Anterior cingulate cortex (tissue), 58 donors: ENCODE measurements around the gene PPDPF.

Experiments
- DNase-seq, 58 donors: peaks; one replicate each; lab custom pipeline; 2025; lab: John Stamatoyannopoulos, UW

PPDPF gene

DNA sequence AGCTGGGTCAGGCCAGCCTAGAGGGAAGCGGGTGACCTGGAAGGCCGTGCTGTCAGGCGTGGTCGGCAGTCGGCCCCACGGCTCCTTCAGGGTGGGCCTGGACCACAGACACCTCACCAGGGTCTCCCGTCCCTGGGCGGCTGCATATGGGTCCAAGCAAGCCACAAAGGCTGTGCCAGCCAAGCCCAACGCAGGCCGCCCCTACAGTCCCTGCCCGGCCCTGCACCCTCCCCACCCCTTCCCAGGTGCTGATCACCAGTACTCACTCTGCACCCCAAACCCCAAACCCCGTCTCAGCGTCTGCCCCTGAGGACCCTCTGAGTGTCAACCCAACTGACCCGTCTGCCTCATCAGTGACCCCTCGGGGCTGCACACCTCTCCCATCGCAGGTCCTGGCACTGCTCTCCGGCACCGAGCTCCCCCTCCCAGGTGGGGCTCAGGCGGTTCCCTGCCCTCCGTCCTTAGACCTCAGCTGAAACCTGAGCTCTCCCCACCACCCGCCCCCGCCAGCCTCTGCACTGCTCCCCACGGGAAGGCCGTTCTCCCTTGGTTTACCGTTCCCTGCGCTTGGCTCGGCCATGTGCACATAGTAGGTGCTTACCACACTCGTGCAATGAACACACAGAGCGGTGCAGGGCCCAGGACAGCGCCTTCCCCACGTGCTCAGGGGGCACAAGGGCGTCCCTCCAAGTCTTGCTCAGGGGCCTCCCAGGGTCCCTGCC is 1.5 kb upstream of the PPDPF start:
- DNase-seq, result no peak

DNA sequence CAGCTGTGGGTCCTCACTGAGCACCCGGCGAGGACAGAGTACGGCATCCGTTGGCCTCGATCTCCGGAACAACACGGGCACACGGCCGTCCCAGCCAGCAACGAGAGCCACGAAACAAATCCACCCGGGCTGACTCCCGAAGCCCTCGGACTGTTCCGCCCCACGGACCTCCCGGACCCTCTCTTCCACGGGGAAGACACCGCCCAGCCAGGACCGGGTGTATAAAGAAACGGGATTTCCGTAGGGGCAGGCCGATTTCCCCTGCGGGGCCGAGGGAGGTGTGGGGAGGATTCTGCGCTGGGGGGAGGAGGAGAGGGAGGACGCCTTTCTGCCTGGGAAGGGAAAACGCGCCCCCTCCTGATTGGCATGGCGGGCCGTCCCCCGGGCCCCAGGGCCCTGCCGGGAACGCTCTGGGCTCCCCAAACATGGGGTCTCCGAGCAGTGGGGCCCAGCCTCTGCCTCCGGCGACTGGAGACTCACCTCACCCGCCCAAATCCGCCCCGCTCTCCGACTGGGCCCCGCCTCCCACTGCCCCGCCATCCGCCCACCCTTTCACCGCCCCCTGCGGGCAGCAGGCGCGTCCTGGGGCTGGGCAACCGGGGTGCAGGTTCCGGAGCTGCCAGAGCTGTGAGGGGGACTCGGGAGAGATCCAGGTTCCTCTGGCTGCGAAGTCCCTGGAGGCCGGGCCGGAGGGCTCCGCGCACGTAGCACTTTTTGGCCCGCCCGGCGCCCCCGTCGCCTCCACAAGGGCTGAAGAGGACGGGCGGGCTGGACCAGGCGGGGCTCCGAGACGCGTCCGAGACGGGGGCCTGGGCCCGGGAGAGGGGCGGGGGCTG is 679 bp upstream of the PPDPF start:
- peak in 26 of 58 donors; percentile 11 to 86 (median 65) for DNase-seq

DNA sequence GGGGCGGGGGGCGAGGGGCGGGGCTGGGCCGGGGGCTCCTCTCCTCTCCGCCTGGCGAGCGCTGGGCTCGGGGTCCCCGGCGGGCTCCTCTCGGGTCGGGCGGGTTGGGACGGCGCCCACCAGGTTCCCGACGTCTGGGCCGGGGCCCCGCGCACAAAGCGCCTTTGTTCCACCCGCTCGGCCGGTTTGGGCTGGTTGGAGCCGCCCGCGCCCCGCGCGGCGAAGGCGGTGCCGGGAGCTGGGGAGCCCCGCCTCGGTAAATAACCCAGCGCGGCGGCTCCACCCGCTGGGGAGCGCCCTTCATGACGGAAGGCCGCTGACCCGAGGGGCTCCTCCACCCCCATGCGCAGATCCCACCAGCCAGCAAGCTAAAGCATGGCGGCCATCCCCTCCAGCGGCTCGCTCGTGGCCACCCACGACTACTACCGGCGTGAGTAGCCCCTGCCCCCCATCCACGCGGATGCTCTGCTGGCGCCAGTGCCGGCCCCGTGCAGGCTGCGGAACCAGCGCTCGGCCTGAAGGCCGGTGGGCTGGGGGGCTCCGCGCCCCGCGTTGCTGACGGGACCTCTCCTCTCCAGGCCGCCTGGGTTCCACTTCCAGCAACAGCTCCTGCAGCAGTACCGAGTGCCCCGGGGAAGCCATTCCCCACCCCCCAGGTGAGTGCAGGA is 503 bp downstream of the PPDPF start:
- DNase-seq, result peak in 48 of 58 donors; percentile 21 to 85 (median 68)

DNA sequence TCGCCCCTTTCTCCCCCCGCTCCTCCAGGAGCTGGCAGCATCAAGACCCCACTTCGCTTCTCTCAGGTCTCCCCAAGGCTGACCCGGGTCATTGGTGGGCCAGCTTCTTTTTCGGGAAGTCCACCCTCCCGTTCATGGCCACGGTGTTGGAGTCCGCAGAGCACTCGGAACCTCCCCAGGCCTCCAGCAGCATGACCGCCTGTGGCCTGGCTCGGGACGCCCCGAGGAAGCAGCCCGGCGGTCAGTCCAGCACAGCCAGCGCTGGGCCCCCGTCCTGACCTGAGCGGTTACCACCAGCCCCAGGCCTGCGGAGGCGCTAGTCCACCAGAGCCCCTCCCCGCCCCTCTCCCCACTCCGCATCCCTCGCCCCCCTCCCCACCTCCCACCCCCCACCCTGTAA is 1.0 kb downstream of the PPDPF start:
- no peak for DNase-seq

DNA sequence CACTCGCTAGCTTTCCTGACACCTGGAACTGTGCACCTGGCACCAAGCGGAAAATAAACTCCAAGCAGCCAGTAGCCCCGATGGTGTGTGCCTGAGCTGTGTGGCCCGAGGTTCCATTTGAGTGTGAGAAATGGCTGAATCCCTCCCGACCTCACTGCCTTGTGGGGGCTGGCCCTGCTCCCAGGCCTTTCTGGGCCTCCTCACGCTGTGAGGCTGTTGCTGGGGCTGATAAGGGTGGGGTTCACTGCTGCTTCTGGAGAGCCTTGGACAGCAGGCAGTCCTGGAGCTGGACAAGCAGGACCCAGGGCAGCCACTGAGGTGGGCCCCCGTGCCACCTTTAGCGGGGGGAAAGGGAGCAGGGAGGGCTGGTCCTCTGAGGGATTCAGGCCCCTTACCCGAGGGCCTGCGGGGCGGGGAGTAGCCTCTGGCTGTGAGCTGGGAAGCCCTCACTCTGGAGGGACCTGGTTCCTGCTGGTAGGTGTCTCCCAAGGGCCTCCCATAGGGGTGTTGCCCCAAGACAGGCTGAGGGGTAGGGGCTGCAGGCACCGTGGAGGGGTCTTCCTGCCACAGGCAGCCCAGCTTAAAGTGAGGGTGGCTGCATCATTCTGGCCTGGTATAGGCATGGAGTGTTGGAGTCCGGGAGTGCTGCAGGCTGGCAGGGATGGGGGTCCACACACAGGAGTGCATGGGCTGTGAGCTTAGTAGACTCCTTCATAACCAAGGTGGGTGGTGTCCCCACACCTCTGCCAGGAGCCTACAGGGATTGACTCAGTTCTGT is 1.7 kb downstream of the PPDPF start:
- peak in 2 of 58 donors; percentile 11 to 21 for DNase-seq

DNA sequence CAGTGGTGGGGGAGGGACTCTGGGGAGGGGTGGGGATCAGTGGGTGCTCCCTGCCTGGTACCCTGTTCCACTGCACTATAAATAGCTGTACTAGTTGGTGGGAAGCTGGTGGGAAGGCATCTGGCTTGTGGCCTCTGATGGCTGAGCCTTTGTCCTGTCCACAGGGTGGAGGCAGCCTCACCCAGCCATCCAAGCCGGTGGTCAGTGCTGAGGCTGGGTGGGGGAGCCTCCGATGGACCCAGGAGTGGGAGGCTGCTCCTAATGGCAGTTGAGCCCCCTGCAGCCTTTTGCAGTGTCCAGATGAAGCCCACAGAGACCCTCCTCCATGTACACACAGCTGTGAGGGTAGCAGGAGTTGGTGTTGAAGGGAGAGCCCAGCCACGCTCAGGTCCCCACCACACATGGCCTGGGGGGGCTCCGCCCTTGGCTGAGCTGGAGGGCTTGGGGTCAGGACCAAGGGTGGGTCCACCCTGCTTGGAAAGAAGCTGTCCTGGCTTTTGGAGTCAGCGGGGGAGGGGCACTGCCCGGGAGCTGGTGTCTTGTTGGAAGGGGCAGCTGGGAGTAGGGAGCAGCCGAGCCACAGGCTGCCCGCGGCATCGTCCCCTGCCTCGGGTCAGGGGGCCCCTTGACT is 2.5 kb downstream of the PPDPF start:
- no peak for DNase-seq

DNA sequence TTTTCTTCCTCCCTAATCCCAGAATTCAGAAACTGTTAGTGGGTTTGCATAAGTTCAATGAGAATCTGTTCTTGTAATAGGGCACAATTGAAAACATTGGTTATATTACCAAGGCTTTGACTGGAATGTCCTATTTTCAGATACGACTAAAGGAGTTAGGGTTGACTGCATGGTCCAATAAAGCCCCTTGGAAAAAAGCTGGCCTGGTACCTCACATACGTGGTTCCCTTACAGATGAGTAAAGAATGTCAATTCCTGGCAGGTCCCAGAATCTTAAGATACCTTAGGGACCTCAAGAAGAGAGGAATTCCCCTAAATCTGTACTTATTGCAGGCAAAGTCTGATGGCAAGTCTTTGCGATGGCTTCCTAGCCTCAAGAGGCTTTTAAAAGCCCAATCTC is 4.6 kb downstream of the PPDPF start:
- DNase-seq, result no peak

DNA sequence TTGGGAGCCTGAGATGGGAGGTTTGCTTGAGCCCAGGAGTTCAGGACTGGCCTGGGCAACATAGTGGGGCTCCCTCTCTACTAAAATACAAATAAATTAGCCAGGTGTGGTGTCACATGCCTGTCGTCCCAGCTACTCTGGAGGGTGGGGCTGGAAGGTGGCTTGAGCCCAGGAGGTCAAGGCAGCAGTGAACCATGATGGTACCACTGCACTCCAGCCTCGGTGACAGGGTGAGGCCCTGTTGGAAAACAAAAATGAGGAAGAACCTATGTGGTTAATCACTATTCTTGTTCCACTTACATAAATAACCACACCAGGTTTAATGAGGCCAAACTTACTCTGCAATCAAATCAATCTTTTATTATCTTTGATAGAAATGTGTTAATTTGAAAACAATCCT is 5.4 kb downstream of the PPDPF start:
- DNase-seq, result no peak

DNA sequence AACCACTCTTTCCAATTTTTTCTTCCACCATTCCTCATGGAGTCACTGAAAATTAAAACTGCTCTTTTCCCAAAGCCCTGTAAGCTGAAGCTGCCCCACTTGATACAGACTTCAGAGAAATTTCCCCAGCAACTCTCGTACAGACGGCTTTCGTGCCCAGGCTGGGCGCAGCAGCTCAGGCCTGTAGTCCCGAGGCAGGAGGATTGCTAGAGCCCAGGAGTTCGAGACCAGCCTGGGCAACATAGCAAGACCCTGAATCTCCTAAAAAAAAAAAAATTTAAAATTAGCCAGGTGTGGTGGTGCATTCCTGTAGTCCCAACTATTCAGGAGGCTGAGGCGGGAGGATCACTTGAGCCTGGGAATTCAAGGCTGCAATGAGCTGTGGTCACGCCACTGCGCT is 6.6 kb downstream of the PPDPF start:
- DNase-seq, result no peak

DNA sequence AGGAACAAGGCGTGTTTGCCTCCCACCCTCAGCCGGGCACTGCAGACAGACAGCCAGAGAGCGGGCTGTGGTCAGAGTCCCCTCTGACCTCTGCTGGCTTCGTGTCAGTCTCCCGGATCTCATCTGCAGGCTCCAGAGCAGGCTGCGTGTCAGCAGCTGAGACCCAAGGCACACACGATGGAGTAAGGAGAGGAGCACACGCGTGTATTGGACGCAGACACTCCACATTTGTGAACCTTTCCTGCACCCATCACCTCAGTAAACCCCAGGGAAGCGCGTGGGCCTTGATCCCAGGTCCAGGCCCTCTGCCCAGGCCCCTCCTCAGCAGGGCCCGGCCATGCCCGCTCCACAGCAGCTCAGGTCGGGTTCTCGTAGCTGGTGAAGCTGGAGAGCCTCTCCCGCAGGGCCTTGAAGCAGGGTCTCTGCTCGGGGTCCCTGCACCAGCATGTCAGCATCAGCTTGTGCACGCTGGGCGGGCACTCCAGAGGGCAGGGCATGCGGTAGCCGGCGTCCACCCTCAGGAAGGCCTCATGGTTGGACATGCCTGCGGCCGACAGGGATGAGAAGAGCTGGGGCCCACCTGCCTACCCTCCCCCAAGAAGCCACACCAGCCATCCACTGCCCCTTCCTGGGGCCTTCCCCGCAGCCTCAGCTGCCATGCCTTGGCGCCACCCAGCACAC is 8.8 kb downstream of the PPDPF start:
- no peak for DNase-seq

DNA sequence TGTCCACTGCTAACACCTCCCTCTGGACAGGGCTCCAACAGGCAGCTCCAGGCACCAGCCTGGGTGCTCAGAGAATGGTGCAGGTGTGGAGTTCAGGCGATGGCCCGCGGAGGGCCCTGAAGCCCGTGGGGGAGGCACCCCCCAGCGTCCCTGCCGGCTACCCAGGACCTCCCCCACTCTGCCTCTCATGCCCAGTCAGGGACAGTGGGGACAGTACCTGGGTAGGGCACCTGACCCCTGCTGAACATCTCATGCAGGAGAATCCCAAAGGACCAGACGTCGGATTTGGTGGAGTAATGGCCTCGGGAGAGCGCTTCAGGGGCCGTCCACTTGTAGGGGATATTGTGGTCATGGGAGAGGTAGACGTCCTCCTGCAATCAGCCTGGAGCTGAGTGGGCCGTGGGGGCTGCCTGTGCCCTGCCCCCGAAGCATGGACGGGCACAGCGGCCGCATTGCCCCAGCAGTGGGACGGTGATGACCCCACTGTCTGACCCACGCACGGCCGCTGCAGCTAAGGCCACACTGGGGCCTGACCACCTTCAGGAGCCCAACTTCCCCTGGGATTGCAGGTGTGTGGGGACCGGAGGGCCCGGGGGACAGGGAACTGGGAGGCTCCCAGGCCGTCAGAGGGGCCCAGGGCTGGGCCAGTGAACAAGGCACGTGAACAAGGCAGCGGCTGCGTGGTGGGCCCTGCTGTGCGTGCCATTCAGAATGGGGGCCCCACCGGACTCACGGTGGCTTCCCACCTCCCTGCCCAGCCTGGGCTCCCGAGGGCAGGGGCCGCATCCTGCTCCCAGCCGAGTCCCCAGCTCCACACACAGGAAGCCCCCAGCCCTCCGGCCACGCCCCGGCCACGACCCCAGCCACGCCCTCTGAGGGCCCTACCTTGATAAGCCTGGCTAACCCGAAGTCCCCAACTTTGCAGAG is 9.6 kb downstream of the PPDPF start:
- DNase-seq, result no peak

DNA sequence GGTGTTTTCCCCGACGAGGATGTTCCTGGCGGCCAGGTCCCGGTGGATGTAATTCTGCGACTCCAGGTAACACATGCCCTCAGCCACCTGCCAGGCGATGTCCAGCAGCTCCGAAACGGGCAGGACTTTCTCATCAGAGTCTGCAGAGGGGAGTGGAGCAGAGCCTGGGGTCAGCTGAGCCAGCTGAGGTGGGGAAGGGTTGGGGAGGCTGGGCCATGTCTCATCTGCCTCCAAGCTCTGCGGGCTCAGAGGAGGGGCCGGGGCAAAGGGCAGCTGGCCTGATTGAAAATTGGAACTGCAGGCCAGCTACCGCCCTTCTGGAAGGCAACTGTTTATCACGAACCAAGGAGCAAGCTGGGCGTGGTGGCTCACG is 10.2 kb downstream of the PPDPF start:
- DNase-seq, result no peak

DNA sequence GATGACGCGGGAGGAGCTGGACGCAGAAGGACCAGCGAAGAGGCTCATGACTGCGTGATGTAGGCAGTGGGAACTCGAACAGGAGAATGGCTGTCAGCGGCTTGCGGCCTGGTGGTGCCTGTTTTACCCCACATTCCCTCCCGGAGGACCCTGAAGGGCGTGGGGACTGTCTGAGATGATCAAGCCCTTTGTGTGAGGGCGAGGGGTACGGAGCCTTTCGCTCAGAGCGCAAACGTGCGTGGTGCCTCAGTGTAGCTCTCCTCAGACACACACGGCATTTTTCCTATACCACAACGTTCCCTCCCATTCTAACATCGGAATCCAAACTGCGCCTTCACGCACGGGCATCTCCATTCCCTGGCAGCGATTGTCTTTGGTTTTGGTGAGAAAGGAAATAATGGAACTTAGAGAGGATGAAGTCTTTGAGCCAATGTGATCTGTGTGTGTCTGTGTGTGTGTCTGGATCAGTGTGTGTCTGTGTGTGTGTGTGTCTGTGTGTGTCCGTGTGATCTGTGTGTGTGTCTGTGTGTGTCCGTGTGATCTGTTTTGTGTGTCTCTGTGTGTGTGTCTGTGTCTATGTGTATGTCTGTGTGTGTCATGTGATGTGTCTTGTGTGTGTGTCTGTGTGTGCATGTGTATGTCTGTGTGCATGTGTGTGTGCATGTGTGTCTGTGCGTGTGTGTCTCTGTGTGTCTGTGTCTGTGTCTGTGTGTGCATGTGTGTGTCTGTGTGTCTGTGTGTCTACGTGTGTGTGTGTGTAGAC is 11.3 kb downstream of the PPDPF start:
- no peak for DNase-seq

DNA sequence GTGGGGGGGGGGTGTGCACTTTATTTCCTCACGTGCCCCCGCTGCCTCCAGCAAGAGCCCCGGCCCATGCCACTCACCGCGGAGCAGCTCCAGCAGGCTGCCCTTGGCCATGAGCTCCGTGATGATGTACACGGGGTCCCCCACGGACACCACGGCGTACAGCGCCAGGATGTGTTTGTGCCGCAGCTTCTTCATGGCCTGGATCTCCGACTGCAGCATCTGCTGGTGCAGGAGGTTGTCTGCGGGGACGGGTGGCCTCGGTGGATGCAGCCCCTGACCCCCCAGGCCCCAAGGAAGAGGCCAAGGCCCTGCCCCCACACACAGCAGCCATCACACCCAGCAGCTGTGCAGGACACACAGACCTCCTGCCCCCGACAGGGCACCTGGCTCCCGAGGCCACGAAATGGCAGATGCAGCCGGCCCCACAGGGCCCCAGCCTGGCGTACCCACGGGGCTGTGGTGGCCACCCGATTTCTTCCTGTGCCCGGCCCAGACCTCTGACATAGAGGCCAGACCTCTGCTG is 11.9 kb downstream of the PPDPF start:
- DNase-seq, result no peak

DNA sequence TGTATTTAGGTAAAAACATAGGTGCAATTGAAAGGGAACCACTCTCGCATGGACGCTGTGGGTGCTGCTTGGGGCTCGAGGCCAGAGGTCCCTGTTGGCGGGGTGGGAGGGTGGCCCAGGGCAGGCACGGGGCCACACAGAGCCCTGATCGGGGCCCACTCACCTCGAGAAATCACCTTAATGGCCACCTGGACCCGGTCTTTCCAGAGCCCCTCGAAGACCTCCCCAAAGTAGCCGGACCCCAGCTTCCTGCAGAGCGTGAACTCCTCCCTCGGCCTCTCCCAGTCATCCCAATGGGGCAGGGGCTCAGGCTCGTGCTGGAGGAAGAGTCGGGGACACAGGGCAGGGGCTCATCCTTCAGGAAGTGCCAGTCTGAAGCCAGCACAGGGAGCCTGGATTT is 12.8 kb downstream of the PPDPF start:
- no peak for DNase-seq

DNA sequence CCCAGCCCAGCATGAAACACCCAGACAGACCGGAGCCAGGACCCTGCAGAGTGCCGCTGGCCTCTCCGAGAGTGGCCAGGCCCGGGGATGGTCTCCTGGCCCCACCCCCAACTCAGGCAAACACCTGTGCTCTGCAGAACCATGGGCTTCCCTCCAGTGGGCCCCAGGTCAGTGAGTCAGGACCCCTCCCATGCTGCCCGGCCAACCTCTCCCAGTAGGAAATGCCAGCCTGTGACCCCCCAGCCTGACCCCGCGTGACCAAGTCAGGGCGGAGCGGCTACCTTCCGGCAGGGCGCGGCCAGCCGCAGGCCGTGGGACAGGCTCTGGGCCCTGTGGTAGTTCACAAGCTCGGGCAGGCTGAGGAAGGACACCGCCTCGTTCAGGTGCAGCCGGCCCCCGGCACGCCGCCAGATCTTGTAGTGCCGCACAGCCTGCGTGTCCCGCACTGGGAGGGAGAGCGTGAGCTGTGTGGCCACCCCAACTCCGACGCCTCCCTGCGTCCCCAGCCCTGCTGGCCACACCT is 13.4 kb downstream of the PPDPF start:
- DNase-seq, result no peak

DNA sequence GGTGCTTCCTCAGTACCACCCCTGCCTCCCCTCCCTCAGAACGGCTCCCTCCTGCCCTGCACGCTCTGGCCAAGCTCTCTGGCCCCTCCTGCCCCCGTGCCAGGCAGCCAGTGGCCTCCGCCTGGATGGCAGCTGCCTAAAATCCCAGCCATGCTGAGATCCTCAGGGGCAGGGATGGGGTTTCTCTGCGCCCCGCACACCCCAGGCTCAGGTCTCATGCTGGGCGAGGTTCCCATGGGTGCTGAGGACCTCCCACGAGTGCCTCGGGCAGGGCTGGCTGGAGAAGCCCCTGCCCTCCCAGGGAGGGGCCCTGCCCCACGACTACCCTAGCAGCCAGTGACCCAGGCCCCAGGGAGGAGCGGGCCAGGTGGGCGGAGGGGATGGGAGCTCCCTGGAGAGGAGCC is 13.9 kb downstream of the PPDPF start:
- DNase-seq, result no peak
